A673 (cell line): ENCODE results near the gene FAM200C.

Experiments used
- EZH2 ChIP-seq: fragments of 200-600 bp; sonication (generic); IDR thresholded peaks from 2 replicates; pipeline ENCODE4 v1.6.1; 2017; ENCODE audit warnings: borderline replicate concordance, low read depth, mild to moderate bottlenecking, mixed read lengths, antibody characterized with exemption, low read length; ENCODE audit not compliant: poor library complexity, severe bottlenecking
- TF ChIP-seq, protein P1 (sequence below): fragments of 300-800, 200-600 bp; sonication (generic); conservative IDR thresholded peaks from 2 replicates; pipeline ENCODE4 v1.5.1; 2017; ENCODE audit warnings: low read depth, mild to moderate bottlenecking, antibody characterized with exemption, low read length, moderate library complexity, mixed read lengths

DNA sequence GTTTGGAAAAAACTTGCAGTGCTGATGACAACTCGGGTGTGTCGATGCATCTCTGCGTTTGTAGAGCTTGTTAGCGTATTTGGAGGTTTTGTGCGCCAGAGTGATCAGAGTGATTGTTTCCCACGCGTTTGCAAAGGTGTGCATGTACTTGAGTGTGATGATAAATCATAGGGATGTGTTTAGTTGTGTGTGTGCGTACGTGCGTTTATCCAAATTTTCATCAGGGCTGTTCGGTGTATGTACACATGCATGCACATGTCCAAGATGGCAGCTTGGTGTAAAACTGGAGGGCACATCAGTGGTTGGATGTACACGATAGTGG is 29.2 kb downstream of the FAM200C start:
- TF ChIP-seq, protein P1, sequence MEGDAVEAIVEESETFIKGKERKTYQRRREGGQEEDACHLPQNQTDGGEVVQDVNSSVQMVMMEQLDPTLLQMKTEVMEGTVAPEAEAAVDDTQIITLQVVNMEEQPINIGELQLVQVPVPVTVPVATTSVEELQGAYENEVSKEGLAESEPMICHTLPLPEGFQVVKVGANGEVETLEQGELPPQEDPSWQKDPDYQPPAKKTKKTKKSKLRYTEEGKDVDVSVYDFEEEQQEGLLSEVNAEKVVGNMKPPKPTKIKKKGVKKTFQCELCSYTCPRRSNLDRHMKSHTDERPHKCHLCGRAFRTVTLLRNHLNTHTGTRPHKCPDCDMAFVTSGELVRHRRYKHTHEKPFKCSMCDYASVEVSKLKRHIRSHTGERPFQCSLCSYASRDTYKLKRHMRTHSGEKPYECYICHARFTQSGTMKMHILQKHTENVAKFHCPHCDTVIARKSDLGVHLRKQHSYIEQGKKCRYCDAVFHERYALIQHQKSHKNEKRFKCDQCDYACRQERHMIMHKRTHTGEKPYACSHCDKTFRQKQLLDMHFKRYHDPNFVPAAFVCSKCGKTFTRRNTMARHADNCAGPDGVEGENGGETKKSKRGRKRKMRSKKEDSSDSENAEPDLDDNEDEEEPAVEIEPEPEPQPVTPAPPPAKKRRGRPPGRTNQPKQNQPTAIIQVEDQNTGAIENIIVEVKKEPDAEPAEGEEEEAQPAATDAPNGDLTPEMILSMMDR = no peak
- TF ChIP-seq EZH2 = peak; percentile 26
